ACC112 (cell line): ENCODE measurements around the gene GPN1.
A peak's percentile ranks its signal among the peaks of the same experiment; 100 is the strongest.

Source experiments
- H2AFZ ChIP-seq: fragments of 200-600 bp; sonication (generic); one replicate; pipeline ENCODE4 v1.6.0; 2017; ENCODE audit warnings: antibody characterized with exemption, low read length; ENCODE audit not compliant: unreplicated experiment
- H3K27ac ChIP-seq: fragments of 200-600 bp; sonication (generic); 2 replicates; pipeline ENCODE4 v1.5.1; 2014; ENCODE audit warnings: low read depth, mild to moderate bottlenecking, antibody characterized with exemption, low read length, moderate library complexity
- H3K27me3 ChIP-seq: fragments of 200-600 bp; sonication (generic); 2 replicates; pipeline ENCODE4 v1.6.1; 2014; ENCODE audit warnings: mild to moderate bottlenecking, antibody characterized with exemption, low read length, moderate library complexity, mixed read lengths; ENCODE audit not compliant: insufficient read depth
- H3K36me3 ChIP-seq: fragments of 200-600 bp; sonication (generic); 2 replicates; pipeline ENCODE4 v1.6.1; 2016; ENCODE audit warnings: mild to moderate bottlenecking, antibody characterized with exemption, low read length, moderate library complexity, mixed read lengths; ENCODE audit not compliant: insufficient read depth
- H3K4me1 ChIP-seq: fragments of 200-600 bp; sonication (generic); one replicate; pipeline ENCODE4 v1.6.1; 2016; ENCODE audit warnings: low read length, mixed read lengths; ENCODE audit not compliant: insufficient read depth, unreplicated experiment, control insufficient read depth
- H3K4me3 ChIP-seq: fragments of 200-600 bp; sonication (generic); 2 replicates; pipeline ENCODE4 v1.5.1; 2014; ENCODE audit warnings: mild to moderate bottlenecking, low read depth, low read length
- H3K79me2 ChIP-seq: fragments of 200-600 bp; sonication (generic); one replicate; pipeline ENCODE4 v1.6.0; 2016; ENCODE audit warnings: low read length; ENCODE audit not compliant: control insufficient read depth, unreplicated experiment, insufficient read depth

GPN1 gene

GRCh38 chr2:27647737-27648136 lies 18.9 kb downstream of the GPN1 start:
- H2AFZ ChIP-seq = no peak overlapping the region
- no peaks in the 10 kb centered on the region for H3K79me2 ChIP-seq
- peaks cover 5% of the 10 kb centered on the region for H3K4me1 ChIP-seq
- H3K4me3 ChIP-seq = no peak overlapping the region
- H3K36me3 ChIP-seq = peaks cover 22% of the 10 kb centered on the region
- no peaks in the 10 kb centered on the region for H3K27me3 ChIP-seq
- H3K27ac ChIP-seq = no peak overlapping the region

GRCh38 chr2:27651056-27651455 lies 22.2 kb downstream of the GPN1 start:
- Histone ChIP-seq H3K27ac (no peak overlapping the region), H2AFZ (no peak overlapping the region), H3K4me1 (peaks cover 22% of the 10 kb centered on the region), H3K4me3 (no peak overlapping the region), H3K36me3 (peaks cover 47% of the 10 kb centered on the region), H3K79me2 (no peaks in the 10 kb centered on the region), H3K27me3 (no peaks in the 10 kb centered on the region)

GRCh38 chr2:27652341-27652740 lies 23.5 kb downstream of the GPN1 start:
- no peaks in the 10 kb centered on the region for H3K79me2 ChIP-seq
- peaks cover 22% of the 10 kb centered on the region for H3K4me1 ChIP-seq
- no peak overlapping the region for H3K27ac ChIP-seq
- H3K4me3 ChIP-seq = no peak overlapping the region
- H3K27me3 ChIP-seq = no peaks in the 10 kb centered on the region
- no peak overlapping the region for H2AFZ ChIP-seq
- peaks cover 53% of the 10 kb centered on the region for H3K36me3 ChIP-seq

- H3K36me3 ChIP-seq = peaks cover 55% of the 10 kb centered on the region
- no peak overlapping the region for H2AFZ ChIP-seq
- H3K79me2 ChIP-seq = no peaks in the 10 kb centered on the region
- H3K27me3 ChIP-seq = no peaks in the 10 kb centered on the region
- H3K27ac ChIP-seq = peak overlapping the region; percentile 8; the same call in 1 of the 2 replicates
- peaks cover 22% of the 10 kb centered on the region for H3K4me1 ChIP-seq
- H3K4me3 ChIP-seq = no peak overlapping the region
Measured at GRCh38 chr2:27652790-27653189, 23.9 kb downstream of the GPN1 start.

- no peaks in the 10 kb centered on the region for H3K79me2 ChIP-seq
- no peak overlapping the region for H2AFZ ChIP-seq
- peak overlapping the region; percentile 8; the same call in 1 of the 2 replicates for H3K27ac ChIP-seq
- H3K27me3 ChIP-seq = no peaks in the 10 kb centered on the region
- peaks cover 55% of the 10 kb centered on the region for H3K36me3 ChIP-seq
- no peak overlapping the region for H3K4me3 ChIP-seq
- peaks cover 22% of the 10 kb centered on the region for H3K4me1 ChIP-seq
Measured at GRCh38 chr2:27653397-27653796, 24.5 kb downstream of the GPN1 start.

- Histone ChIP-seq H3K27ac (no peak overlapping the region), H3K36me3 (peaks cover 56% of the 10 kb centered on the region), H2AFZ (no peak overlapping the region), H3K4me1 (peaks cover 22% of the 10 kb centered on the region), H3K27me3 (no peaks in the 10 kb centered on the region), H3K4me3 (no peak overlapping the region), H3K79me2 (peaks cover 3% of the 10 kb centered on the region)
Measured at GRCh38 chr2:27655155-27655951, 26.5 kb downstream of the GPN1 start.

GRCh38 chr2:27661371-27661770 lies 32.5 kb downstream of the GPN1 start:
- no peak overlapping the region for H3K27ac ChIP-seq
- peaks cover 18% of the 10 kb centered on the region for H3K4me1 ChIP-seq
- peaks cover 49% of the 10 kb centered on the region for H3K79me2 ChIP-seq
- peaks cover 37% of the 10 kb centered on the region for H3K36me3 ChIP-seq
- no peak overlapping the region for H2AFZ ChIP-seq
- H3K27me3 ChIP-seq = no peaks in the 10 kb centered on the region
- H3K4me3 ChIP-seq = no peak overlapping the region; the same call in 1 of the 2 replicates

GRCh38 chr2:27663285-27664153 lies 34.7 kb downstream of the GPN1 start, which contains the start of the genes SLC4A1AP and SUPT7L:
SLC4A1AP (plus strand) TSS chr2:27663889; CDS start chr2:27663915, 26 bp downstream.
SUPT7L (minus strand) TSS chr2:27663614; CDS start chr2:27662192, 1,422 bp downstream.
- peaks cover 24% of the 10 kb centered on the region for H3K4me1 ChIP-seq
- peaks cover 31% of the 10 kb centered on the region for H3K36me3 ChIP-seq
- H3K27ac ChIP-seq = peak within 1 kb of the TSS; percentile 88
- peak within 1 kb of the TSS; percentile 92 for H3K4me3 ChIP-seq
- H3K79me2 ChIP-seq = peaks cover 54% of the 10 kb centered on the region
- H2AFZ ChIP-seq = peak within 1 kb of the TSS; percentile 34
- no peaks in the 10 kb centered on the region for H3K27me3 ChIP-seq

GRCh38 chr2:27664154-27664574 lies 35.3 kb downstream of the GPN1 start:
- peaks cover 24% of the 10 kb centered on the region for H3K4me1 ChIP-seq
- H3K27me3 ChIP-seq = no peaks in the 10 kb centered on the region
- H3K27ac ChIP-seq = peak overlapping the region; percentile 88; the same call in 1 of the 2 replicates
- peaks cover 53% of the 10 kb centered on the region for H3K79me2 ChIP-seq
- H3K36me3 ChIP-seq = peaks cover 30% of the 10 kb centered on the region
- peak overlapping the region; percentile 92 for H3K4me3 ChIP-seq
- H2AFZ ChIP-seq = peak overlapping the region; percentile 34

- H3K79me2 ChIP-seq = peaks cover 51% of the 10 kb centered on the region
Measured at GRCh38 chr2:27664622-27665363, 35.9 kb downstream of the GPN1 start.

More at GRCh38 chr2:27664622-27665363, 35.9 kb downstream of the GPN1 start:
- Histone ChIP-seq H3K4me3 (peak overlapping the region; percentile 92), H2AFZ (peak overlapping the region; percentile 34), H3K27ac (no peak overlapping the region), H3K36me3 (peaks cover 28% of the 10 kb centered on the region), H3K4me1 (peaks cover 24% of the 10 kb centered on the region), H3K27me3 (no peaks in the 10 kb centered on the region)
